ENCODE measurements around the gene TTL.
"Not testable (repeated sequence)": the region's sequence is repeated elsewhere in the genome, so short reads cannot be mapped to it uniquely, and the experiment has no call there.

Gene TTL

DNA sequence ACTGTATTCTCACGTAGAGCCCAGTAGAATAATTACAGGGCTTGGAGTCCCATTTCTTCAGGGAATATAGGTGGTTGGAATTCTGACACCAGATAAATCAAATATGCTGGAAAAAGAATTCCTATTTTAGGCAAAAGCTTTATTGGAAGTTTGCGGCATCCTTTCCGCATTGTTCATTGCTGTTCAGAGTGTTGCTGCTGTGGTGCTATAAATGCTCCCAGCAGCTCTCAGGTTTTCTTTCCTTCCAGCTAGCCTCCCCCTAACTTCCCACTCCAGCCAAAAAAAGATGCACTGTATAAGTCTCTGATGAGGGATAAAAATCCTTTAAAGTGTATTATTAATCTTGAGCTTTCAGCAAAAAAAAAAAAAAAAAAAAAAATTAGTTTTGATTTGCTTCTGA is 34.8 kb downstream of the TTL start:
- DNase-seq (ENCODE audit: insufficient read length, low spot score) (no peak), FAIRE-seq (no peak)

DNA sequence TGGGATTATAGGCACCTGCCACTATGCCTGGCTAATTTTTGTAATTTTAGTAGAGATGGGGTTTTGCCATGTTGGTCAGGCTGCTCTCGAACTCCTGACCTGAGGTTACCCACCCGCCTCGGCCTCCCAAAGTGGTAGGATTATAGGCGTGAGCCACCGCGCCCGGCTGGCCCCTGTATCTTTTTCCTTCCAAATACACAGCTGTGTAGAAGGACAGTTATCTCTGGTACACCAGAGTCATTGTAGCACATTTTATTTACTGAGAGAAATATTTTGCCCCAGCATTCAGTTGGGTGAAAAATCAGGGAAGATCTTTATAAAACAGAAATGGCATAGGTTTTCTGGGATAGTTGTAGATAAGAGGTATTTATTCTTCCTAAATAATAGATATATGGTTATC is 36.9 kb downstream of the TTL start:
- no peak for DNase-seq (ENCODE audit: insufficient read length, low spot score)
- FAIRE-seq: no peak

- DNase-seq (ENCODE audit: insufficient read length, low spot score) (no peak), FAIRE-seq (no peak)
Observed at GRCh38 chr2:112519506-112519905, 37.5 kb downstream of the TTL start.

DNA sequence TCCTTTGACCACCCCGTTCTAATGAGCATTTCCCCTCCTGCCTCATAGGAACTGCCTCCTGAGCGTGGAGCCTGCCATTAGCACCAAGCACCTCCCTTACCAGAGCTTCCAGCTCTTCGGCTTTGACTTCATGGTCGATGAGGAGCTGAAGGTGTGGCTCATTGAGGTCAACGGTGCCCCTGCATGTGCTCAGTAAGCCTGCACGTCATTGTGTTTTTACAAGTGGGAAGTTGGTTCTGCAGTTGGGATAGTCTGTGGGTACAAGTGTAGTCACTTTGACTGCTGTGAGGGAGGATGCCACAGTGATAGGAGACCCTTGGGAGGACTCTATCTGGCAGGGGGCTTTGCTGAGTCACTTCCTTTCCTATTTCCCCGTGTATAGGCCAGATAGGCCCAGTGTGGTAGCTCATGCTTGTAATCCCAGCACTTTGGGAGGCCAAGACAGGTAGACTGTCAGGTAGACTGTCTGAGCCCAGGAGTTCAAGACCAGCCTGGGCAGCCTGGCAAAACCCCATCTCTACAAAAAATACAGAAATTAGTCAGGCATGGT is 38.4 kb downstream of the TTL start:
- FAIRE-seq: no peak

DNA sequence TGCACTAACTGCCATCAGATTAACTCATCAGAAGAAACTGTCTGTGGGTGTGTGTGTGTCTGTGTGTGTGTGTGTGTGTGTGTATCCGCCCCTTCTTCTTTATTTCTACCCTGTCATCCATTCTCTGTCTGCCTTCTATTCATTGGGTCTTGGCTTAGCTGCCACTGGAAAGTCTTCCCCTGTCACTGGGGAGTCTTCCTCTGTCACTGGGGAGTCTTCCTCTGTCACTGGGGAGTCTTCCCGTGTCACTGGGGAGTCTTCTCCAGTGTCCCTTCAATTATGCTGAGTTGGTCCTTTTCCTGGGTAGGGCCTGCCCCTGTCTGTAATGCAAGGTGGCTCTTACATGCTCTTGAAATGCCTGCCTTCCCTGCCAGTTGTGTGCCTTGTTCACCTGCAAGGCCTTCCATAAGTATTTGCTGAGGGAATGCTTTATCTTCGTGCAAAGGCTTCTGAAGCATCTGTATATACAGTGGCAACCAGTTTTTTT is 41.4 kb downstream of the TTL start:
- FAIRE-seq (no peak), DNase-seq (ENCODE audit: insufficient read length, low spot score) (no peak)

More for the DNA sequence above, 38.4 kb downstream of the TTL start:
- no peak for DNase-seq (ENCODE audit: insufficient read length, low spot score)

DNA sequence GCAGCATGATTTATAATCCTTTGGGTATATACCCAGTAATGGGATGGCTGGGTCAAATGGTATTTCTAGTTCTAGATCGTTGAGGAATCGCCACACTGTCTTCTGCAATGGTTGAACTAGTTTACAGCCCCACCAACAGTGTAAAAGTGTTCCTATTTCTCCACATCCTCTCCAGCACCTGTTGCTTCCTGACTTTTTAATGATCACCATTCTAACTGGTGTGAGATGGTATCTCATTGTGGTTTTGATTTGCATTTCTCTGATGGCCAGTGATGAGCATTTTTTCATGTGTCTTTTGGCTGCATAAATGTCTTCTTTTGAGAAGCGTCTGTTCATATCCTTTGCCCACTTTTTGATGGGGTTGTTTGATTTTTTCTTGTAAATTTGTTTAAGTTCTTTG is 42.3 kb downstream of the TTL start:
- FAIRE-seq; DNase-seq (ENCODE audit: insufficient read length, low spot score): not testable (repeated sequence)

GRCh38 chr2:112528541-112528940 is 46.6 kb downstream of the TTL start:
- FAIRE-seq (no peak), DNase-seq (ENCODE audit: insufficient read length, low spot score) (no peak)

GRCh38 chr2:112529757-112530156 is 47.8 kb downstream of the TTL start:
- no peak for DNase-seq (ENCODE audit: insufficient read length, low spot score)
- FAIRE-seq: no peak

- DNase-seq (ENCODE audit: insufficient read length, low spot score) (no peak), FAIRE-seq (no peak)
Observed at GRCh38 chr2:112530728-112531127, 48.8 kb downstream of the TTL start.

DNA sequence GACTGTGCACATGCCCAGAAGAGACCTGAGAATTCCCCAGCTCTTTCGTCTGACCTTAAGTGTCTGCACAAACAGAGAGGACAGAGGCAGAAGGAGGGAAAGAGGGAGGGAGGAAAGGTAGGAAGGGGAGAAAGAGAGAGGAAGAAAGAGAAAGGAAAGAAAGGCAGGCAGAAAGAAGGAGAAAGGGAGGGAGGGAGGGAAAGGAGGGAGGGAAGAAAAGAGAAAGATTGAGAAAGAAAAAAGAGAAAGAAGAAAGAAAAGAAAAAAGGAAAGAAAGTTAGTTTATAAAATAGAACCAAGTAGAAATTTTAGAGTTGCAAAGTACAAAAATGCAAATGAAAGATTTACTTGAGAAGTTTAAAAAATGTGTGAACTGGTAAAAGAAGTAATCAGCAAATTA is 52.9 kb downstream of the TTL start:
- FAIRE-seq (no peak), DNase-seq (ENCODE audit: insufficient read length, low spot score) (no peak)

DNA sequence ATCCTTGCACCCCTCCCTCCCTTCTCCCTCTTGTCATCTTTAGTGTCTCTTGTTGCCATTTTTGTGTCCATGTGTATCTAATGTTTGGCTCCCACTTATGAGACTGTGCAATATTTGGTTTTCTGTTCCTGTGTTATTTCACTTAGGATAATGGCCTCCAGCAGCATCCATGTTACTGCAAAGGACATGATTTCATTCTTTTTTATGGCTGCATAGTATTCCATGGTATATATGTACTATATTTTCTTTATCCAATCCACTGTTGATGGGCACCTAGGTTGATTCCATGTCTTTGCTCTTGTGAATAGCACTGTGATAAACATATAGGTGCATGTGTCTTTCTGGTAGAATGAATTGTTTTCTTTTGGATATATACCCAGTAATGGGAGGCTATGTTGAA is 54.7 kb downstream of the TTL start:
- FAIRE-seq; DNase-seq (ENCODE audit: insufficient read length, low spot score): not testable (repeated sequence)

GRCh38 chr2:112539306-112539705 is 57.4 kb downstream of the TTL start:
- DNase-seq (ENCODE audit: insufficient read length, low spot score) (no peak), FAIRE-seq (no peak)

GRCh38 chr2:112540906-112541305 is 59.0 kb downstream of the TTL start:
- FAIRE-seq: peak; percentile 26

DNA sequence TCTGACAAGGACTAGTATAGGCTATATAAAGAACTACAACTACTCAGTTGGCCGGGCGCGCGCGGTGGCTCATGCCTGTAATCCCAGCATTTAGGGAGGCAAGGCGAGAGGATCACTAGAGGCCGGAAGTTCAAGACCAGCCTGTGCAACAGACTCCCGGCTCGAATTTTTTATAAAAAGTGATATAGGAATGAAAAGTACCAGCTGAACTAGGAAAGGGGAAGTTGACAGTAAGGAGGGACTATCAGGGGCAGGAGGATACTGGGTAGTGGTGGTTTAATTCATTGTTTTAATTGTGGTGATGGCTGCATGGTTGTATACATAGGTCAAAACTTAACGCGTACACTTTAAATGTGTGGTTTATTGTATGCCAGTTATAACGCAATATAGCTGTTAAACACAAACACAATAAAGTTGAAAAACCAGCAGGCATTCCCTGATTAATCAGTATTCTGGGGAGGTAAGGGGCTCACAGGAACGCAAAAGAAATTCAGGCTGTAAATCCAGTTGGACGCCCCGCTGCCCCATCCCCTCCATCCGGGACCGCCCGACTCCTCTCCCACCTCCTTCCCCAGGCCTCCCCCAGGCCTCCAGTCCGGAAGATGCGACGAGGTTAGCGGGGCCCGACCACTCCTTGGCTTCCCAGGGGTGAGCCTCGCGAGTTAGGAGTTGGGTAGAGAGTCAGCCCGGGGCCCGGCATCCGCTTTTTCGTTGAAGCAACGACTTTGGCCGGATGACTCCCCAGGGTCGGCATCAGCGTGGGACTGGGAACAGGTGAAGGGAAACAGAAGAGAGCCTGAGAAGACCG is 59.6 kb downstream of the TTL start:
- DNase-seq (ENCODE audit: insufficient read length, low spot score) (peak; percentile 27), FAIRE-seq (no peak)

More at GRCh38 chr2:112540906-112541305, 59.0 kb downstream of the TTL start:
- DNase-seq (ENCODE audit: insufficient read length, low spot score): no peak

DNA sequence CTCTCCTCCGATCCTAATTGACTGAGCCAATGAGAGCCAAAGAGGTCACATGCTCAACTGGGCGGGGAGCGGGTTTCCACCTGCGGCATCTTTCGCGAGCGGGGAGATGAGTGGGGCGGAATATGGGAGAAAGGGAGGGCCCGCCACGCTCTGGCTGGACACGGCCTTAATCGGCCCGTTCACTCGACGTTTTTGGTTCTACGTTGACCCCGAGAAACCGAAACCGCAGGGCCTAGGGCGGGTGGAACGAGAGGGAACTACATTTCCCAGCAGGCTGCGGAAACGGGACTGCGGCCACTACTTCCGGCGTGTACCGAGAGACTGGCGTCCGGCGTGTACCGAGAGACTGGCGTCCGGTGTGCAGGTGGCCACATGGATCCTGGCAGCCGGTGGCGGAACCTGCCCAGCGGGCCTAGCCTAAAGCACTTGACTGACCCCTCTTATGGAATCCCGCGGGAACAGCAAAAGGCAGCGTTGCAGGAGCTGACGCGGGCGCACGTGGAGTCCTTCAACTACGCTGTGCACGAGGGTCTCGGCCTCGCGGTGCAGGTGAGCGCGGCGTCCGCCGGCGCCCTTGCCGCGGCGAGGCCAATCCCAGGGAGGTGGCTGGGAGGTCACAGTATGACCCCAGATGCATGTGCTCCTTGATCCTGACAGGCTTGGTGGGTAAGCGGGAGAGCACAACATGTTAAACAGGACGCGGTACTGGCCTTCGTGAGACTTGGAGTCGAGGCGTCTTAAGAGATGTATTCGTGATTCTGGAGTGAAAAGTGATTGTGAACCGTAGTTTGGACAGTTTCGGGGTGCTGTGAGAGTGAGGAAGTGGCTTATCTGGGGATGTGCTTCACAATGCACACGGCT is 60.4 kb downstream of the TTL start, which contains the start of gene POLR1B:
Gene POLR1B, plus strand, starts transcription at position 343 of the 861 bp plus-strand sequence. Its CDS starts 30 bp downstream, at position 373.
- DNase-seq (ENCODE audit: insufficient read length, low spot score) (peak; percentile 66), FAIRE-seq (peak; percentile 94)

DNA sequence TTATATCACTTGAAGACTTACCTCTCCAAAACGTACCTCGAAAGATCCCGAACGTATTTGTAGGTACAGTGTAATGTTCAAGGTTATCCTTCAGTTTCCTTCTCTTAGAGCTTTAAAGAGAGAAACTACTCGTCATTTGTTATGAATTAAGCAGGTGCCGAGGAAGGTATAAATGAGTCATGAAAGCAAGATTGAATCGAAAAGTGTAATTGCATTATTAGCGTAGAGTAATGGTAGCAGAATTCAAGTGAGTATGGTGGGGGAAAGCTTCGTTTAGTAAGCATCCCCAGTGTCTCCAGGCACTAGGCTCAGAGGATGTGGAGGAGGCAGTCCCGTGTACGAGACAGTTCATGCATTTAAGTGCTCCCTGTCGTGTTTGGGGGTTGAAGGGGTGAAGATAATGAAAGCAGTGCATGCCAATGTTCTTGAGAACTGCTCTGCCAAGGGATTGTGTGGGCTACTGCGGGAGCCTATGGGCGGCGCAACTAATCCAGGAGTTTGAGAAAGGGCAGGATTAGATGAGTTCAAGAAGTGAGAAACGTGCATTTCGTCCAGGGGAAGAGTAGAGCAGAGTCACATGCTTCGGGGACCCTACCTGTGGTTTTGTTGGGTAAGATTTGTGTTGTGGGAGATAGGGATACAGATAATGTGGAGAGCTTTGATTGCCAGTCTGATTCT is 61.2 kb downstream of the TTL start:
- no peak for DNase-seq (ENCODE audit: insufficient read length, low spot score)
- FAIRE-seq: peak; percentile 37

DNA sequence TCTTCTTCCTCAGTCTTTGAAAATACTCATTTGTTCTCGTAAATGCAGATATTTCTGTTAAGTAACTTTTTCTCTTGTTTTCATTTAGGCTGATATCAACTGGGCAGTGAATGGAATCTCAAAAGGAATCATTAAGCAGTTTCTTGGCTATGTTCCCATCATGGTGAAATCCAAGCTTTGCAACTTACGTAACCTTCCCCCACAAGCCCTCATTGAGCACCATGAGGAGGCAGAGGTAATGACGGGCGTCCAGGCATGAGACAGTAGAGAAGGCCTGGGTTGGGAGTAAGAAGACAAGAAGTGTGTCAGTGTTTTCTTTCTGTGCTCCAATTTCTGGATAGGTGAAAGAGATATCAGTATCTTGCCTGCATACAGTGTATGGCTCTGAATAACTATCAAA is 65.4 kb downstream of the TTL start:
- DNase-seq (ENCODE audit: insufficient read length, low spot score): no peak
- no peak for FAIRE-seq

DNA sequence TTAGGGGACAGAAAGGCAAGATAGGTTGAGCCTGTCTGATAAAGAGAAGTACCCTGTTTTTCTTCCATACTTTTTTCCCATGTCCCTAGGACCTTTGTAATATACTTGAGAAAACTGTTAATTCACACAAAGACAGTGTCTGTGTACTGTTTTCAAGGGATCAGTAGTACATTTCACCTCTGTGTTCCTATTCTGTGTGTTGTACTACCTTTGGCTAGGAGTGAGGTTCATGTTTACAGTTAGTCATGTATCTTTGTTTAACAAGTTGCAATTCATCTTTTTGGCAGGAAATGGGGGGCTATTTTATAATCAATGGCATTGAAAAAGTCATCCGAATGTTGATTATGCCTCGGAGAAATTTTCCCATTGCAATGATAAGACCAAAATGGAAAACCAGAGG is 67.0 kb downstream of the TTL start:
- DNase-seq (ENCODE audit: insufficient read length, low spot score) (no peak), FAIRE-seq (no peak)

- DNase-seq (ENCODE audit: insufficient read length, low spot score): no peak
- peak; percentile 49 for FAIRE-seq
Observed at GRCh38 chr2:112566104-112566503, 84.1 kb downstream of the TTL start.

DNA sequence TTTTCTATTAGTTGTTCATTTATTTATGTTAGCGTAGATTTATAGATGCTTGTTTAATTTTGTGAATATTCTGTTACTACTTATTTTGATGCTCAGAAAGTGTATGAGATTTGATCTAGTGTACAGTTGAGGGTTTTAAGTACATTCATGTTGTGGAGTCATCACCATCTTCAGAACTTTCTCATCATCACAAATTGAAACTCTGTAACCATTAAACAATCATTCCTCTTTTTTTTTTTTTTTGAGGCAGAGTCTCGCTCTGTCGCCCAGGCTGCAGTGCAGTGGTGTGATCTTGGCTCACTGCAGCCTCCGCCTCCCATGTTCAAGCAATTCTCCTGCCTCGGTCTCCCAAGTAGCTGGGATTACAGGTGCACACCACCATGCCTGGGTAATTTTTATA is 84.6 kb downstream of the TTL start:
- not testable (repeated sequence) for DNase-seq (ENCODE audit: insufficient read length, low spot score); FAIRE-seq

- FAIRE-seq (no peak), DNase-seq (ENCODE audit: insufficient read length, low spot score) (no peak)
Observed at GRCh38 chr2:112572005-112572404, 90.0 kb downstream of the TTL start.

All from GM19239 (cell line).